GM13976 (cell line): ENCODE results near the gene DEPDC4.
"Not testable (repeated sequence)": the region's sequence is repeated elsewhere in the genome, so short reads cannot be mapped to it uniquely, and the experiment has no call there.

ENCODE experiments used
- DNase-seq: peaks from one replicate; pipeline ENCODE4 v3.0.0; 2012; ENCODE audit warnings: low spot score
- in situ Hi-C: fragments of 300-500 bp; cut with MboI; formaldehyde crosslinking; loops from one replicate; pipeline ENCODE4 v1.12.0; 2022; ENCODE audit warnings: low sequenced_read_pairs, mixed read lengths, inconsistent platforms; ENCODE audit not compliant: unreplicated experiment
- TF ChIP-seq, protein P1 (sequence below): IDR thresholded peaks from 2 replicates; pipeline ENCODE4 v1.5.1; 2012; ENCODE audit warnings: borderline replicate concordance, mild to moderate bottlenecking; ENCODE audit not compliant: insufficient read depth; ENCODE audit errors: extremely low read depth, missing control alignments, control extremely low read depth

DEPDC4 gene

GRCh38 chr12:100273782-100274181 lies 6.9 kb upstream of the DEPDC4 start:
- TF ChIP-seq, protein P1, sequence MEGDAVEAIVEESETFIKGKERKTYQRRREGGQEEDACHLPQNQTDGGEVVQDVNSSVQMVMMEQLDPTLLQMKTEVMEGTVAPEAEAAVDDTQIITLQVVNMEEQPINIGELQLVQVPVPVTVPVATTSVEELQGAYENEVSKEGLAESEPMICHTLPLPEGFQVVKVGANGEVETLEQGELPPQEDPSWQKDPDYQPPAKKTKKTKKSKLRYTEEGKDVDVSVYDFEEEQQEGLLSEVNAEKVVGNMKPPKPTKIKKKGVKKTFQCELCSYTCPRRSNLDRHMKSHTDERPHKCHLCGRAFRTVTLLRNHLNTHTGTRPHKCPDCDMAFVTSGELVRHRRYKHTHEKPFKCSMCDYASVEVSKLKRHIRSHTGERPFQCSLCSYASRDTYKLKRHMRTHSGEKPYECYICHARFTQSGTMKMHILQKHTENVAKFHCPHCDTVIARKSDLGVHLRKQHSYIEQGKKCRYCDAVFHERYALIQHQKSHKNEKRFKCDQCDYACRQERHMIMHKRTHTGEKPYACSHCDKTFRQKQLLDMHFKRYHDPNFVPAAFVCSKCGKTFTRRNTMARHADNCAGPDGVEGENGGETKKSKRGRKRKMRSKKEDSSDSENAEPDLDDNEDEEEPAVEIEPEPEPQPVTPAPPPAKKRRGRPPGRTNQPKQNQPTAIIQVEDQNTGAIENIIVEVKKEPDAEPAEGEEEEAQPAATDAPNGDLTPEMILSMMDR, result no peak
- in situ Hi-C loops, result no loop called here

DNA sequence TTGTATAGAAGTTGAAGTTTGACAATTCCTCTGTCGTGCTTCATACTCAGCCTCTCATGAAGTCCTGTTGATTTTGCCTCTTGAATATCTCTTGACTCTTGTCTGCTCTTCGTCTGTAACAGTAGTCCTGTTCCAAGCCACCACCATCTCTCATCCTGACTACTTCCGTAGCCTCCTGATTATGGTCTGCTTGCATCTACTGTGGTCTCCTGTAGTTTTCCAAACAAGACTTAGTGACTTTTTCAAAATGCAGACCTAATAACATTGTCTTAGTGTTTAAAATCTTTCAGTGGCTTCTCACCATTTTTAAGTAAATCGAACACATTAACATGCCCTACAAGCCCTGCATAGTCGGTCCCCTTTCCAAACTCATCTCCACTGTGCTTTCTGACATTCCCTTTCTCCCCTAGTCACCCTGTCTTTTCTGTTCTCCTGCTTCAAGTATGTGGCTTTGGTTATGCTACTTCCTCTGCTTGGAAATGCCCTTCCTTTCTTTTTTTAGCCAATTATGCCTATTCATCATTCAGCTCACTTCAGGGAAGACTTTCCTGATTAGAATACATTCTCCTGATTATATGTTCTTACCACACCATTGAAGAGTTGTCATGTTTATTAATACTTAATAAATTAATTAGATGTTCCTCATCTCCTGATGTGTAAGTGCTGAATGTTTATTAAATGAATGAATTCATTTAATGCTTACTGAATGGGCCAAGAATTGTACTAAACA lies 2.1 kb upstream of the DEPDC4 start:
- in situ Hi-C loops, result no loop called here
- DNase-seq, result no peak
- TF ChIP-seq, protein P1, result no peak

More at GRCh38 chr12:100273782-100274181, 6.9 kb upstream of the DEPDC4 start:
- no peak for DNase-seq

- DNase-seq, result no peak
Measured at GRCh38 chr12:100267603-100268281, 863 bp upstream of the DEPDC4 start.

DNA sequence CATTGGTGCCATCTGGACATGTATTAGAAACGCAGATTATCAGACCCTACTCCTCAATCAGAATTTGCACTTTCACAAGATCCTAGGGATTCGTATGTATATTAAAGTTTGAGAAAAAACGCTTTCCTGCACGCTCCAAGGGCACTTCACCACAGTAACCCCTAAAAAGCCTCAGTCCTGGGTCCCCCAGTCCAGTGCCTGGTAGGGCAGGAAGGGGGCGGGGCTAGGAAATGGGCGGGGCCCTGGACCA lies 369 bp downstream of the DEPDC4 start:
- DNase-seq, result no peak
- in situ Hi-C loops, result no loop called here
- TF ChIP-seq, protein P1, result no peak

More at GRCh38 chr12:100267603-100268281, 863 bp upstream of the DEPDC4 start:
- TF ChIP-seq, protein P1, result no peak
- in situ Hi-C loops, result no loop called here

DNA sequence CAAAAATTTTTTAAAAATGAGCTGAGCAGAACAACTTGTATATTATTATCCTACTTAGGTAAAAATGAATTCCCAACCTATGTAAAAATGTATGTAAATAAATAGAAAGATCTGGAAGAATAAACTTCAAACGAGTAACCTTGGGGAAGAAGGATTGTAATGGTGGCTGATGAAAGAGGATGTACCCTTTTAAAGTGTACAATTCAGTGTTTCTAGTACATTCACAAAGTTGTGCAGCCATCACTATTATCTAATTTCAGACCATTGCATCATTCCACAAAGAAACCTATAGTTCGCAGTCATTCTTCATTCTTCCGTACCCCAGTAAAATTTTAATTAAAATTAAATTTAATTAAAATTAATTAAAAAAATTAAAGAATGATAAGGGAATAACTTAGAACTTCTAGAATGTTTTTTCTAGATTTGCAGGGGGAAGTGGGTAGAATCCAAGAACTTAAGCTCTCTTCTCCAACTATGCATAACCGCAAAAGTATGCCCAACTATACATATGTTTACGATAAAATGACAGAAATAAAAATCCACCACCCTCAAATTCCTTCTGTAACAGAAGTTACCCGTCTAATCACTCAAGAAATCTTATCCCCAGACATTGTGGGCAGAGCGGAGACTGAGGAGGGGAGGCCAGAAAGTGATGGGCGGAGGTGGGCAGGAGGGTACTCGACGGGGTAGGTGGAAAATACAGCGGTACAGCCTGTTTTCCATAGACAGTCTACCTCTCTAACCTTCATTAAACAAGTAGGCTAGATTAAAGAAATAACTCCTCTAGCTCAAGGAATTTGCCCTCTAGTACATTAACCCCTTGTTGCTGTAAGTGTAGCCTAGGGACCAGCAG lies 921 bp downstream of the DEPDC4 start:
- no peak for DNase-seq
- TF ChIP-seq, protein P1, result no peak
- in situ Hi-C loops, result no loop called here

DNA sequence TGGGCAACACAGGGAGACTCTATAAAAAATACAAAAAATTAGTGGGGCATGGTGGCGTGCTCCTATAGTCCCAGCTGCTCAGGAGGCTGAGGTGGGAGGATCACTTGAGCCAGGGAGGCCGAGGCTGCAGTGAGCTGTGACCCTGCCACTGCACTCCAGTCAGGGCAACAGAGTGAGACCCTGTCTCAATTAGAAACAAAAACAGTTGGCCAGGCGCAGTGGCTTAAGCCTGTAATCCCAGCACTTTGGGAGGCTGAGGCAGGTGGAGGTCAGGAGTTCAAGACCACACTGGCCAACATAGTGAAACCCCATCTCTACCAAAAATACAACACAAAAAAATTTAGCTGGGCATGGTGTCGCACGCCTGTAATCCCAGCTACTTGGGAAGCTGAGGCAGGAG lies 1.8 kb downstream of the DEPDC4 start:
- DNase-seq, in situ Hi-C loops: not testable (repeated sequence)
